ENCODE data around the gene TRIM46. TPM values are rescaled to one million over a fixed set of nuclear protein-coding genes. Genes with fewer than 3 reads are reported as not detected.

The TRIM46 gene
- polyA plus RNA-seq, 1 experiment, result 2.9 TPM

- DNase-seq (ENCODE audit: low read depth, low spot score), result no peak
- Histone ChIP-seq H3K4me3 (ENCODE audit: low read depth, low read length) (no peak overlapping the region), H3K27ac (ENCODE audit: low read depth, low read length) (no peak overlapping the region), H3K9me3 (ENCODE audit: control insufficient read depth, insufficient read depth, low read length) (no peaks in the 10 kb centered on the region; the same call in 1 of the 2 replicates), H3K27me3 (ENCODE audit: control insufficient read depth, insufficient read depth, low read length) (no peaks in the 10 kb centered on the region)
- ChIA-PET CTCF (interaction anchor here (0.6 to 1.8 kb wide), 2 partner anchors 9 to 12 kb away, joined by 4 to 9 read pairs; partner anchors contain the start of gene KRTCAP2), POLR2A (no interaction called here)
- no peak for TF ChIP-seq CTCF (IDR thresholded peaks at IDR 0.05; ENCODE audit: low read depth, low read length)
Measured at GRCh38 chr1:155181371-155182051, 7.9 kb downstream of the TRIM46 start.

GRCh38 chr1:155182052-155182550, 8.5 kb downstream of the TRIM46 start:
- CTCF ChIA-PET, result interaction anchor here (0.6 to 1.0 kb wide), 2 partner anchors 9 kb away, joined by 3 to 4 read pairs; partner anchors contain the start of gene KRTCAP2
- H3K27me3 ChIP-seq (ENCODE audit: control insufficient read depth, insufficient read depth, low read length), result no peaks in the 10 kb centered on the region
- DNase-seq (ENCODE audit: low read depth, low spot score), result no peak

GRCh38 chr1:155183775-155184221, 10.1 kb downstream of the TRIM46 start:
- Histone ChIP-seq H3K27me3 (ENCODE audit: control insufficient read depth, insufficient read depth, low read length) (no peaks in the 10 kb centered on the region), H3K27ac (ENCODE audit: low read depth, low read length) (no peak overlapping the region), H3K4me3 (ENCODE audit: low read depth, low read length) (no peak overlapping the region), H3K9me3 (ENCODE audit: control insufficient read depth, insufficient read depth, low read length) (no peaks in the 10 kb centered on the region; the same call in 1 of the 2 replicates)
- DNase-seq (ENCODE audit: low read depth, low spot score), result no peak
- ChIA-PET CTCF (interaction anchor here (0.8 to 2.5 kb wide), 2 partner anchors 10 to 11 kb away, joined by 4 to 16 read pairs; partner anchors contain the start of gene KRTCAP2), POLR2A (interaction anchor here (0.5 to 1.0 kb wide), 2 partner anchors 10 to 1216 kb away, joined by 3 read pairs; partner anchors contain the start of gene CREB3L4)
- TF ChIP-seq CTCF (IDR thresholded peaks at IDR 0.05; ENCODE audit: low read depth, low read length), result no peak

More at GRCh38 chr1:155182052-155182550, 8.5 kb downstream of the TRIM46 start:
- Histone ChIP-seq H3K9me3 (ENCODE audit: control insufficient read depth, insufficient read depth, low read length) (no peaks in the 10 kb centered on the region; the same call in 1 of the 2 replicates), H3K4me3 (ENCODE audit: low read depth, low read length) (no peak overlapping the region), H3K27ac (ENCODE audit: low read depth, low read length) (no peak overlapping the region)
- POLR2A ChIA-PET, result interaction anchor here (0.8 kb wide), 1 partner anchor 12 kb away, joined by 9 read pairs; no protein-coding TSS in a partner anchor
- TF ChIP-seq CTCF (IDR thresholded peaks at IDR 0.05; ENCODE audit: low read depth, low read length), result no peak

- Histone ChIP-seq H3K4me3 (ENCODE audit: low read depth, low read length) (no peak overlapping the region), H3K27me3 (ENCODE audit: control insufficient read depth, insufficient read depth, low read length) (no peaks in the 10 kb centered on the region), H3K27ac (ENCODE audit: low read depth, low read length) (no peak overlapping the region), H3K9me3 (ENCODE audit: control insufficient read depth, insufficient read depth, low read length) (no peaks in the 10 kb centered on the region; the same call in 1 of the 2 replicates)
- no peak for TF ChIP-seq CTCF (IDR thresholded peaks at IDR 0.05; ENCODE audit: low read depth, low read length)
- ChIA-PET POLR2A (interaction anchor here (0.5 to 1.0 kb wide), 2 partner anchors 9 to 1217 kb away, joined by 3 read pairs; partner anchors contain the start of gene CREB3L4), CTCF (interaction anchor here (0.8 to 2.5 kb wide), 3 partner anchors 9 to 11 kb away, joined by 4 to 16 read pairs (median 8); partner anchors contain the start of gene KRTCAP2)
- no peak for DNase-seq (ENCODE audit: low read depth, low spot score)
Measured at GRCh38 chr1:155184351-155184811, 10.7 kb downstream of the TRIM46 start.
